Amygdala (tissue), 56 donors: Measurements from ENCODE around the gene PPARA.
A peak's percentile ranks its signal among the peaks of the same experiment; 100 is the strongest.
"Not testable (repeated sequence)": the region's sequence is repeated elsewhere in the genome, so short reads cannot be mapped to it uniquely, and the experiment has no call there.

Experiments used
- DNase-seq, 56 donors: peaks; one replicate each; lab custom pipeline; 2025; lab: John Stamatoyannopoulos, UW

The PPARA gene

GRCh38 chr22:46198274-46198673 lies 47.9 kb downstream of the PPARA start:
- no peak for DNase-seq

- DNase-seq: not testable (repeated sequence)
Observed at GRCh38 chr22:46198806-46199205, 48.5 kb downstream of the PPARA start.

DNA sequence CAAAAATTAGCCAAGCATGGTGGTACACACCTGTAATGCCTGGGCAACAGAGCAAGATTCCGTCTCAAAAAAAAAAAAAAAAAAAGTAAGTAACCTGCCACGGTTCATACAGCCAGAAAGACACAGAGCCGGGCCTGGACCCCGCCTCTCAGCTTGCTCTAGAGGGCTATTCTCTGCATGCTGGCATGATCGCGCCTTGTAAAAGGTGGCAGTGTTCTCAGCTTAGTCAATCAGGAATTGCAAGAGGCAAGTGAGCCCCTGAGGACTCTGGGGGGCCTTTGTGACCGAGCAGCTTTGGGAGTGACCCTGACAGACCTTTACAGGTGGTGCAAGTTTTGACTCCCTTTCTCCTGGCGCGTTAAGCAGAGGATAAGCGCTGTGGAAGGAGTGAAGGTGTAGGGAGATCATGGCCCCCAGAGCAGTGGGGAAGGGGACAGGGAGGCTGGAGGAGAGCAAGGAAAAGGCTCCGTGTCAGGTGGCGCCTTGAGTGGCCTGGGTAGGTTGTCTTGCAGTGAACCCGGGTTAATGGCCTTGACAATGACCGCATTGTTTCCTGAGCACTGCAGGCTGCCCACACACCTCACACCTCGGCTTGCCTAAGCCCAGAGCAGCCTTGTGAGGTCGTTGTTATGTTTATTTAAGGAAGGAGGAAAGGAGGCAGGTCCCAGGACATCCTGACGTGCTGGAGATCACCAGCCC lies 50.9 kb downstream of the PPARA start:
- no peak for DNase-seq

DNA sequence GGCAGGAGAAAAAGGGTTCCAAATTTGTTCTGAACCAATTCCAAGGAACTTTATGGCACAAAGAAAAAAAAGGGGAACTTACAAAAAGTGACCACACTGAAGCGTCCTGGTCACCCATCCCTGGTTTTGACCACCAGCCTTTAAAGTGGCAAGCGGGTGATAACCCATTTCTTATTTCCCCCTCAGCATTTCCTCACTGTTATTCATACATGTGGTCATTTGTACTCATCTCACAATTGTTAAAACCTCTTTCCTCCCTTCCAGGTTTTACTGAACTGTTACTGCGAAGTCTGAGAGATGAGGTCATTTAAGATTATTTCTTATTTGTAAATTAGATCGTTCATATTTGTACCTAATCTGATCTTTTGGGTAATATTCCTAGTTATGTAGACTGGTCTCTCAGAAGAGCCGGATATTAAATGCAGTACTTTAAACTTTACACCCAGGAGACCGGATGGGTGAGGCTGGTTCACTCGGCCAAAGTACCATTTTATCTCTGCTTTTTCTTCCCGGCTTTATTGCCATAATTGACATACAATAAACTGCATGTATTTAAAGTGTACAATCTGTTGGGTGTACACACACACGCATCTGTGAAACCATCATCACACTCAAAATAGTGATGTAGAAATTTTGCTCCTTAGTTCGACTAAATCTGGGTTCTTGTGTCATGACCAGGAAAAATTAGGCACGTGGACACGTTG lies 52.7 kb downstream of the PPARA start:
- DNase-seq: no peak

- no peak for DNase-seq
Observed at GRCh38 chr22:46203601-46203980, 53.3 kb downstream of the PPARA start.

DNA sequence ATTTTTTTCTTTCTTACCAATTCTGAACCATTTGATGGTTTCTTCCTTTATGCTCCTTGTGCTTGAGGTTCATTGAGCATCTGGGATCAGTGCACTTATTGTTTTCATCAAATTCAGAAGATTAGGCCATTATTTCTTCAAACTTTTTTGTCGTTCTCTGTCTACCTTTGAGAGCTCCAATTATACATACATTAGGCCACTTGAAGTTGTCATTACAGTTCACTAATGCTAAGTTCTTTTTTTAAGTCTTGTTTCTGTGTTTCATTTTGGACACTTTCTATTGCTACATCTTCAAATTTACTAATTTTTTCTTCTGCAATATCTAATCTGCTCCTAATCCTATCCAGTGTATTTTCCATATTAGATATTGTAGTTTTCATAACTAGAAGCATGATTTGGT lies 58.9 kb downstream of the PPARA start:
- DNase-seq: no peak

GRCh38 chr22:46212195-46212594 lies 61.9 kb downstream of the PPARA start:
- no peak for DNase-seq

DNA sequence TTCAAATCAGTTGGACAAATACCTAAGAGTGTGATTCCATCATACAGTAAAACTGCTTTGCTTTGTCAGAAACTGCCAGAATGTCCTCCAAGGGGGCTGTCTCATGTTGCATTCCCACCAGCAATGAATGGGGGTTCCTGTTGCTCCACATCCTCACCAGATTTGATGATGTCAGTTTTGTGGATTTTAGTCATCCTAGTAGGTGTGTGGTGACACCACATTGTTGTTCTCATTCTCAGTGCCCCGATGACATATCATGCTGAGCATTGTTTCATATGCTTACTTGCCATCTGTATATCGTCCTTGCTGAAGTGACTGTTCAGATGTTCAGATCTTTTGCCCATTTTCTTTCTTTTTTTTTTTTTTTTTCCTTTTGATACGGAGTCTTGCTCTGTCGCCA lies 62.7 kb downstream of the PPARA start:
- no peak for DNase-seq

GRCh38 chr22:46214149-46214548 lies 63.8 kb downstream of the PPARA start:
- no peak for DNase-seq

DNA sequence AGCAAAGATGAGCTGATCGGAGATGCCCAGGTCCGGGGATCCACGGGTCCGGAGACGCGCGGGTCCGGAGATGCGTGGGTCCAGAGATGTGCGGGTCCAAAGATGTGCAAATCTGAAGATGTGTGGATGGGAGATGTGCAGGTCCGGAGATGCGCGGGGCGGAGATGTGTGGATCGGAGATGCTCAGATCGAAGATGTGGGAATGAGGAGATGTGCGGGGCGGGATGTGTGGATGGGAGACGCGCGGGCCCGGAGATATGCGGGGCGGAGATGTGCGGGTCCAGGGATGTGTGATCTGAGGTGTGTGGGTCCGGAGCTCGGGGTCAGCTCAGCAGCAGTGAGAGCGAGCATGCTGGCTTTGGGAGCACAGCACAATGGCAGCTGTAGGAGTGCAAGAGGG lies 64.3 kb downstream of the PPARA start:
- DNase-seq: no peak

GRCh38 chr22:46219636-46220035 lies 69.3 kb downstream of the PPARA start:
- no peak for DNase-seq

- no peak for DNase-seq
Observed at GRCh38 chr22:46220921-46221320, 70.6 kb downstream of the PPARA start.

DNA sequence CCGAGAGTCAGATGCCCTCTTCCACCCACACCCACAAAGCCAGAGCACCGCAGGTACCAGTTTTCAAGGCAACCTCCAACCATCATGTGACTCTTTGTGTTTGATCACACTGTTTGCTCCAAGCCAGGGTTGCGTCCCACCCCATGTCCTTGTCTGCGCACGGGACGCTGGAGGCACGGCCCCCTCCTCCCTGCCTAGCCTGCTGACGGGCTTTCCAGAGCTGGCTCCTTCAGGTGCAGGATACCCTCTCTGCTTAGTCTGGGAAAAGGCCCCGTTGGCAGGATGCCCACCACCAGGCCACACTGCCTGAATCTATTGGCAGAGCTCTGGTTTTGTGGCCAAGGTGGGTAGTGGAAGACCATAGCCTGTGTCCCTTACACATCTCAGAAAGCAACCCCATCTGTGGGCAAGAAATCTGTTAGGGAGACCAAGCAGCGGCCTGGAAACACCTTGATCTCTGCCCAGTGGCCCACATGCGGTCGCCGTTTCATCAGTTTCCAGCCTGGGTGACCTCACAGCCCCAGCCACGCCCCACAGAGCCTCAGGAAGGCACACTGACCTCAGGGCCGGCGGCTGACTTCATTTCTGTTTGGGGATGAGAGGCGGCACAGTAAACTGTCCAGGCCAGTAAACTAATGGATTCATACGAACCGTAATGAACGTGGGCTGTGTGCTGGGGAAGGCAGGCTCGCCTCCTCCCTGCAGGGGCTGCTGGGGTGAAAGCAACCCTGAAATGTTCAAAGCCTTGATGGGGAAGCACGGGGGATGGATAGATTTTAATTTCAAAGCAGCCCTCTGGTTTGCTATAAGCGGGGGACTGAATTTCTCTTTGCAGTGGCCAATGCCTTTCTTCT lies 73.9 kb downstream of the PPARA start:
- no peak for DNase-seq

GRCh38 chr22:46224898-46225290 lies 74.6 kb downstream of the PPARA start:
- DNase-seq: no peak

GRCh38 chr22:46225631-46226030 lies 75.3 kb downstream of the PPARA start:
- DNase-seq: no peak

DNA sequence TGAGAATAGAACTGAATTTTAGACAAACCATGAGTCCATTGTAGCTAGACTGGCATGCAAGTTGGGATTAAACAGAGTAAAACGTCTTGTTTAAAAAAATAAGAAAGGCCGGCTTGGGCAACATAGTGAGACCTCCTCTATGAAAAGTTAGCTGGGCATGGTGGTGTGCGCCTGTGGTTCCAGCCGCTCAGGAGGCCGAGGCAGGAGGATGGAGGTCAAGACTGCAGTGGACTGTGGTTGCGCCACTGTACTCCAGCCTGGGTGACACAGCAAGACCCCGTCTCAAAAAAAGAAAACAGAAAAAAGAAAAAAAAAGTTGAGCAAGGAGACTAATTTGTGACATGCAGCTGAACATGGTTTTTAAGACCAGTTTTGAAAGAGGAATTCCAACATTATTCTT lies 76.3 kb downstream of the PPARA start:
- no peak for DNase-seq

DNA sequence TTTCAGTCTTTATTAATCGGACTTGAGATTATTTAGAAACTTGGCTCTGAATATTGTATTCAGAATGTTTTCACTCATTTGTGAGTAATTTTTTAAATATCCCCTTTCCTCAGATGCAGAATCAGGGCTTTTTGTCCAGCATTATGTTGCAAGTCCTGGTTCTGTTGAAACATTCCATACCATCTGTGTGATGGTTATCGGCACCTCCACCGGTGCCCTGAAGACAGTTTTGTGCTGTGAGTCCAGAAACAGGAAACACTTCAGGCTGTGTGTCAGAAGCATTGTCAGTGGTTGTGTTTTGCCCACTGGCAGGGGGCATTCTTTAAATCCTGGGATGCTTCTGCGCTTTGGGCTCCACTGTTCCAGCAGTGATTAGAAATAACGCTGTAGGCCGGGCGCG lies 79.4 kb downstream of the PPARA start:
- no peak for DNase-seq

DNA sequence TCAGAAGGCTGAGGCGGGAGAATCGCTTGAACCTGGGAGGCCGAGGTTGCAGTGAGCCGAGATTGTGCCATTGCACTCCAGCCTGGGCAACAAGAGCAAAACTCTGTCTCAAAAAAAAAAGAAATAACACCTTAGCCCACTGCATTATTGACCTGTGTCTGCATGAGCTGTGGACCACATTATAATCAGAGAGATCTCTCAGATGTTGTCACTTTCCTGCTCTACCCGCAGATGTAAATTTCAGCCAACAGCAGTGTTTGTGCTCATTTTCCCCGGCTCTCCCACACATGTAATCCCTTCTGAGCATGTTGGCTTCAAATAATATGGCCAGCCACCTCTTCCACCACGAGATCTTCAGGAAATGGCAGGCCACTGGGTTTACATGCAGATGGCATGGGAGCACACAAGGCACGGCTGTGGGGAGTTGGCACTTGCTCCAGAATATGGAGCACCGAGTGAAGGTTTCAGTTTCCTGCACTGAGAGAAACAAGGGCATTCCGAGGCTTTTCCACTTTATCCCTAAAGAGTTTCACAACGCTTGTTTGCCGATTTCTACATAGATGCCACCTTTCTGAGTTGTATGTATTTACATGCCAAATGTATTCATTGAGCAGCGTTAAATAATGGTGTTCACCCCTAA lies 80.1 kb downstream of the PPARA start:
- no peak for DNase-seq

DNA sequence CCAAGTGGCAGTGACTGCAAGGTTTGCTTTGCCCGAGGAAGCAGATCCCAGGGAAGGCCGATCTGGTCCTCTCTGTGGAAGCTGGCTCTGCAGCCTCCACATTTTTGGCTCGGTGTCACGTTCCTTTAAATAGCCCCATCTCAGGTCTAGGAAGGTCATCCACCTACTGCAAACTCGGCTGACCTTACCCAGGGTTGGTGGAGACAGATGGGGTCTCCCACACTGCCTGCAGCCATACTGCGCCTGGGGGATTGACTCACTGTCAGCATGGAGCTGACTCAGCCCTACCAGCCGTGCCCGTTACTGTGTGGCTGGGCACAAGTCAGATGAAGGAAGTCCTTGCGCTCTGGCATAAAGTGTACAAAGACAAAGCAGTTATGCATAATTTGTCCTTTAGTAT lies 82.9 kb downstream of the PPARA start:
- DNase-seq: peak in 27 of 56 donors; percentile 8 to 53 (median 41)

DNA sequence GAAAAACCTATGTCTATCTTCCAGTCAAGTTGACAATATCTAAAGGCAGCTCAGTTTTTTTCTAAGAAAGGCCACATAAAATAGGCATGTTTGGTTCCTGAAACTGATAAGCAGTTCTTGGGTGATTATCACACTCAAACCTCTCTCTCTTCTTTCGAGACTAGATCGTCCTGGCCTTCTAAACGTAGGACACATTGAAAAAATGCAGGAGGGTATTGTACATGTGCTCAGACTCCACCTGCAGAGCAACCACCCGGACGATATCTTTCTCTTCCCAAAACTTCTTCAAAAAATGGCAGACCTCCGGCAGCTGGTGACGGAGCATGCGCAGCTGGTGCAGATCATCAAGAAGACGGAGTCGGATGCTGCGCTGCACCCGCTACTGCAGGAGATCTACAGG lies 84.6 kb downstream of the PPARA start:
- DNase-seq: no peak
